Epithelial cell of proximal tubule (primary cell): ENCODE results near the gene DAPK1. TPM values are rescaled to one million over a fixed set of nuclear protein-coding genes. Genes with fewer than 3 reads are reported as not detected.

Source experiments
- DNase-seq: peaks from one replicate; pipeline ENCODE4 v3.0.0-alpha.2; 2011; ENCODE audit warnings: low read depth
- H3K4me3 ChIP-seq: 2 replicates; pipeline ENCODE4 v1.5.1; 2011; ENCODE audit warnings: low read depth, mild to moderate bottlenecking, low read length
- total RNA-seq: library from RNA; depleted of rRNA; stranded (reverse); fragments of >200 nt; gene quantifications from 2 replicates; pipeline ENCODE4 v1.2.3, GENCODE V29; 2015
- TF ChIP-seq, protein P1 (sequence below): conservative IDR thresholded peaks from 2 replicates; pipeline ENCODE4 v1.5.1; 2012; ENCODE audit warnings: low read depth, mild to moderate bottlenecking, low read length

DAPK1 gene
- total RNA-seq, 1 donor from 2014 or later, result 46.3 TPM

GRCh38 chr9:87594194-87594593, 96.5 kb downstream of the DAPK1 start:
- H3K4me3 ChIP-seq, result no peak overlapping the region
- peak; percentile 83 for DNase-seq
- TF ChIP-seq, protein P1, sequence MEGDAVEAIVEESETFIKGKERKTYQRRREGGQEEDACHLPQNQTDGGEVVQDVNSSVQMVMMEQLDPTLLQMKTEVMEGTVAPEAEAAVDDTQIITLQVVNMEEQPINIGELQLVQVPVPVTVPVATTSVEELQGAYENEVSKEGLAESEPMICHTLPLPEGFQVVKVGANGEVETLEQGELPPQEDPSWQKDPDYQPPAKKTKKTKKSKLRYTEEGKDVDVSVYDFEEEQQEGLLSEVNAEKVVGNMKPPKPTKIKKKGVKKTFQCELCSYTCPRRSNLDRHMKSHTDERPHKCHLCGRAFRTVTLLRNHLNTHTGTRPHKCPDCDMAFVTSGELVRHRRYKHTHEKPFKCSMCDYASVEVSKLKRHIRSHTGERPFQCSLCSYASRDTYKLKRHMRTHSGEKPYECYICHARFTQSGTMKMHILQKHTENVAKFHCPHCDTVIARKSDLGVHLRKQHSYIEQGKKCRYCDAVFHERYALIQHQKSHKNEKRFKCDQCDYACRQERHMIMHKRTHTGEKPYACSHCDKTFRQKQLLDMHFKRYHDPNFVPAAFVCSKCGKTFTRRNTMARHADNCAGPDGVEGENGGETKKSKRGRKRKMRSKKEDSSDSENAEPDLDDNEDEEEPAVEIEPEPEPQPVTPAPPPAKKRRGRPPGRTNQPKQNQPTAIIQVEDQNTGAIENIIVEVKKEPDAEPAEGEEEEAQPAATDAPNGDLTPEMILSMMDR, result no peak

GRCh38 chr9:87594662-87595061, 97.0 kb downstream of the DAPK1 start:
- TF ChIP-seq, protein P1, result peak; percentile 17
- no peak for DNase-seq
- H3K4me3 ChIP-seq, result no peak overlapping the region

- DNase-seq, result no peak
- TF ChIP-seq, protein P1, result no peak
These were observed 97.9 kb downstream of the DAPK1 start for GRCh38 chr9:87595610-87596009.

DNA sequence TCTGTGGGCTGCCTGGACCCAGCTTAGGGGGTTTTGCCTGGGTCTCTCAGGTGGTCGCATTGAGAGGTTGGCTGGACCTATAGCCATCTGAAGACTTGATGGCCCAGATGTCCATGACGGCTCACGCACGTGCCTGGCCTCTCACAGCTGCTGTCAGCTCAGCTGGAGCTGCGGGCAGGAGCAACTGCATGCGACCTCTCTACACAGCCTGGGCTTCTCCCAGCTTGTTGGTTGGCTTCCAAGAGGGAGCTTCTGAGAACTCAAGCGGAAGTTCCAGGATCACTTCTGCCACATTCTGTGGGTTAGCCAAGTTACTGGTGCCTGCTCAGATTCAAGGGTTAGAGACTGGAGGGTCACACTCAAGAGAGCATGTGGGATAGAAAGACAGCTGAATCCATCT, 99.2 kb downstream of the DAPK1 start:
- no peak for DNase-seq
- H3K4me3 ChIP-seq, result no peak overlapping the region
- TF ChIP-seq, protein P1, result no peak

More at GRCh38 chr9:87595610-87596009, 97.9 kb downstream of the DAPK1 start:
- H3K4me3 ChIP-seq, result no peak overlapping the region

- H3K4me3 ChIP-seq, result no peak overlapping the region
- no peak for DNase-seq
- TF ChIP-seq, protein P1, result no peak
These were observed 100.2 kb downstream of the DAPK1 start for GRCh38 chr9:87597710-87598443.

DNA sequence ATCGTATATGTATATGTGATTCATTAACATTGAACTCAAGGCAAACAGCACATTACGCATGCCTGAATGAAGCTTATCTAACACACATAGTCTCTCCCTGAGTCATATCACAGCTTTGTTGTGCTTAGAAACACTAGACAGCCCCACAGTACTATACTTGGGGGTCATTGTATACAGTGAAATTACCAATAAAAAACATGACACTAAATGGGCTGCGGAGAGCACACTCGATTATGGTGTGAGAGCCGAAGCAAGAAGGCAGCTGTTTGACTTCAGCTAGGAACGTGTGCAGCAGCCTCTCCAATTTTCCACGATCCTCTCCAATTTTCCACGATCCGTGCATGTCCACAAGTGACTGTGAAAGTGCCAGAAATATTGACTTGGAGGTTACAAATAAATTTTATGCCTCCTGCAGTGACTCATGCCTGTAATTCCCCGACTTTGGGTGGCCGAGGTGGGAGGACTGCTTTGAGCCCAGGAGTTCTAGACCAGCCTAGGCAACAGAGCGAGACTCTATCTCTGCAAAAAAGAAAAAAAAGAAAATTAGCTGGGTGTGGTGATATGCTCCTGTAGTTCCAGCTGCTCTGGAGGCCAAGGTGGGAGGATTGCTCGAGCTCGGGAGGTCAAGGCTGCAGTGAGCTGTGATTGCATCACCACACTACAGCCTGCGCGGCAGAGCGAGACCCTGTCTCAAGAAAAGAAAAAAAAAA, 102.4 kb downstream of the DAPK1 start:
- no peak overlapping the region for H3K4me3 ChIP-seq
- TF ChIP-seq, protein P1, result no peak
- no peak for DNase-seq

GRCh38 chr9:87601176-87601575, 103.5 kb downstream of the DAPK1 start:
- TF ChIP-seq, protein P1, result no peak
- no peak for DNase-seq
- no peak overlapping the region for H3K4me3 ChIP-seq
